HG03064 (cell line): Measurements from ENCODE around the gene PRELID2.
"Not testable (repeated sequence)": the region's sequence is repeated elsewhere in the genome, so short reads cannot be mapped to it uniquely, and the experiment has no call there.

Experiments
- ATAC-seq: cut with Tn5 transposase; IDR thresholded peaks from one replicate; pipeline ENCODE4 v1.9.1; 2021; ENCODE audit warnings: low read depth; ENCODE audit not compliant: unreplicated experiment

PRELID2 gene

DNA sequence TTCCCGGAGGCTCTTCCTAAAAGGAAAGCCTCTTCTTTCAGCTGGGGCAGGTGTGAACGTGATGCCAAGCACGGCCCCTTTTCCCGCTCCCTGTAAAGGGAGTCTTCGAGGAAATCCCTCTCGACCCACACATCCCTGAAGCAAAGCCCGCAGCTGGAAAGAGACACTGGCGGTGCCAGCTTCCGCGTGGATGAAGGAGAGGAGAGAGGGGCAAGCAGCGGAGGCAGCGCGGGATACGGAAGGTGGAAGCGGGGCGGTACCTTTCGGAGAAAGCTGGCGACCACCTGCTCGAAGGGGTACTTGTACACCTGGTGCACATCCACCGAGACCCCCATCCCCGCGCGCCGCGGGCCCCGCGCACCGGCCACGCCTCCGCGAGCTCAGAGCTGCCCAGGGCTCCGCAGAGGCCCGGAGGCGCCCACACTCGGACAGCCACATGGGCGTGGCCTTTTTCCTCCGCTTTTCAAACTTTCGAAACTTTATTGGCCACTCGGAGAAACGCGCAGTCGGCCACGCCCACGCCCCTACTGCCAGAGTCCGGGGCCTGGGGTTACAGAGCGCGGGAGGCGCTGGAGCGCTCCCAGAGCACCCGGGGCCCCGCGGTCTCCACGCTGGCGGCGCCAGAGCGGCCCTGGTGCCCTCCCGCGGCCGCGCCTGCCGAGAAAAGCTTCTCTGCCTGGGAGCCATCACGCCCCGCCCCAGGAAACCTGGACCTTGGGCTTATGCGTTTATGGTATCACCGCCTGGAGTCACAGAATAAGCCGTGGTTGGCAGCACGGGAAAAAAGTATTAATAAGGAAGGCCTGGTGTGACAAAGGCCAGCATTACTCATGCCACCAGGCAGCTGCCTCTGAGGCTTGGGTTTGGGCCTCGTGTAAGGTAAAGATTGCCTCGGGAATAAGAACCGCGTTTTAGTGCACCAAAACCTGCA, at the start of gene PRELID2:
TSS of gene PRELID2 (minus strand) at position 426 of the 931 bp plus-strand sequence. CDS start at position 335, 91 bp downstream.
- ATAC-seq: peak; percentile 80

DNA sequence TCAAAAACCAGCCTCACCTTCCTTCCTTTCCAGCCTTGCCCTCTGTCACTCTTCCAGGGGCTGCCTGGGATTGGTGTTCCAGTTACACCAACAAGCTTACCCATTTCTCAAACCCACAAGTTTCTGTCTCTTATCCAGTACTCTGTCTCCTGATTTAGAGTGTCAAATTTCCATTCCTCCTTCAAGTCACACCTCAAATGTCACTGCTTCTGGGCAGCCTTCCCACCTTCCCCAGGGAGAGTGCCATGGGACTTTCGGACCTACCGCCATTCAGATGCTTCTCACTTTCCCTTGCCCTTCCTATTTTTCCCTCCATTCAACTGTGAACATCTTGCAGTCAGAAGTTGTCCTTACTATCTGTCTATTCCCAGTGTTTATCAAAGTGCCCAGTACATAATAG, 39.6 kb upstream of the PRELID2 start:
- ATAC-seq: no peak

DNA sequence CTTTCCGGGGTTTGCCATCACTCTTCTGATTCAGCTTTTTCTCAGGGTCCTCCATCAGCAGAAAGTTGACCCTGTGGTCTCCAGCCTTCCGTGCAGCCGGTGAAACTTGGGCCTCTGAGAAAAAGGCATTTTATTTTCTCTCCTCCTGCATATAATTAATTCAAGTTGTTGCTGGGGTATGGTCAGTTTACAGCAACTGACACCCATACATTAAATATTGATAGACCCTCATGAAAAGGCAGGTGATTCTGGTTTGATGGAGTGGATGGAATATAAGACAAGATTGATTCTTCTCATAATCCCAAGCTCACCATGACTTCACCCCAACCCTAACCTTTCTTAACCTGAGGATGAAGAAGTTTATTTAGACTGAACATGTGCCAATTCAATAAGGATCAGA, 37.8 kb upstream of the PRELID2 start, which contains the start of gene GRXCR2:
TSS of gene GRXCR2 (minus strand) at position 101 of the 400 bp plus-strand sequence. CDS start at position 55, 46 bp downstream.
- ATAC-seq: no peak

DNA sequence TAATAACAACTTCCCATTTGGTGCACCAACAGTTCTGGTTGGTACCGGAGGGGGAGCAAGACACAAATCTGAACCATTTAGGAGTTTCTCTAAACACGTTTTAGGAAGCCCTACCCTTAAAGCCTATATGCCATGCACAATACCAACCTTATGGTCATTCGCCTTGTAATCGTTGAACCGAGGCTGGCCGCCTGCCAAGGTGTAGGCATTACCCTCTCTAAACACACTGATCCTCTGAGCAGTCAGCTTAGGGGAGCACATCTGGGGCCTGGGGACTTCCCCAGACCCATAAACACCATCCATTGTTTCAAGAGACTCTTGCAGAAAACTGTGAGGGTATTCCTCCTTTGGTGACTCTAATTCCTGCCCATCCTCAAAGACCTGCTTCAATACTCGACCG, 37.3 kb upstream of the PRELID2 start:
- ATAC-seq: no peak

DNA sequence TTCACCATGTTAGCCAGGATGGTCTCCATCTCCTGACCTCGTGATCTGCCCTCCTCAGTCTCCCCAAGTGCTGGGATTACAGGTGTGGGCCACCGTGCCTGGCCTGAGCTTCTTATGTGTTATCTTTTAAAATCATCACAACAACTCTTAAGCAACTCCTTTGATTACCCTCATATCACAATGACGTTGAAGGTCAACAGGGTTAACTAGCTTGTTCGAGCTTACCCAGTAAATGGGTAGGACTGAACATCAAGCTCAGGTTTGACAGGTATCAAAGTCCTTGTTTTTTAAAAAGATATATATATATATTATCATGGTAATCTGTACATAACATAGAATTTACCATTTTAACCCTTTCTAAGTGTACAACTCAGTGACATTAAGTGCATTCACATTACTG, 34.6 kb upstream of the PRELID2 start:
- ATAC-seq: no peak

DNA sequence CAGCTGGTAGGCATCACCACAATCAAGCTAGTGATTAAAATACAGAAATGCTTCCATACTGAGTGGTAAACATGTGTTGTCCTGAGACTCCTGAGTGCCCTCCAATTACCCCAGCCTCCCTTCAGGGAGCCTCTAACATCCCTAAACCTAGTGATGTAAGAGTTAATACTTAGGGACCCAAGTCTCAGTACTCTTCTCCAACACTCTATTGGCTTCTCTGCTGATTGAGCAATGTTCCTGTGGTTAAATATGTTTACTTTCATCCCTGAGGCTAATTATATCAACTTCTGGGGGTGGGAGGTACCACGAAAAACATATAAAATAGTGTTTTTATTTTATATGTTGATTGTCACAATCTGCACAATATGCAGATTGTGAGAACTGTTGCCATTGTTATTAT, 32.7 kb upstream of the PRELID2 start:
- no peak for ATAC-seq

DNA sequence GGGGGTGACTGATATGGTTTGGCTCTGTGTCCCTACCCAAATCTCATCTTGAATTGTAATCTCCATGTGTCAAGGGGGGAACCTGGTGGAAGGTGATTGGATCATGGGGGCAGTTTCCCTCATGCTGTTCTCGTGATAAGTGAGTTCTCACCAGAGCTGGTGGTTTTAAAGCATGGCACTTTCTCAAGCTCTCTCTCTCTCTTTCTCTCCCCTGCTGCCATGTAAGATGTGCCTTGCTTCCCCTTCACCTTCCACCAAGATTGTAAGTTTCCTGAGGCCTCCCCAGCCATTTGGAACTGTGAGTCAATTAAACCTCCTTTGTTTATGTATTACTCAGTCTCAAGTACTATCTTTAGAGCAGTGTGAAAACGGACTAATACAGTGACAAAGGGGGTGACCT, 29.3 kb upstream of the PRELID2 start:
- ATAC-seq: not testable (repeated sequence)

DNA sequence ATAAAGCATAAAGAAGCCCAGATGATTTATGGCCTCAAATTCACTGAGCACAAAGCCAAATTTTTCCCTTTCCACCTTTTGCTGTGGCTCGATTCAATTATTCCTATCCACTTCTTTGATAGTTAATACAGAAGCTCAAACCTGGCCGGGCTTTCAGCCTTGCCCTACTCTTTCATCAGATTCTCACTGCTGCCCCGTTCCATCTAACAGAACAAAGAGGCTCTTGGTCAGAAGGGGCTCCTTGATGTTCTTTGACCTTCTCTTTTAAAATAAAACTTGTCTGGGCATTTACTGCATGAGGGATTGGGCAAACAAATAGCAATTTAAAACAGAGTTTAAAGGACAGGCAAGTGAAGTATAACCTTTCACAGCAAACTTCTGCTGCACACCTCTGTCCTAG, 27.9 kb upstream of the PRELID2 start:
- no peak for ATAC-seq

DNA sequence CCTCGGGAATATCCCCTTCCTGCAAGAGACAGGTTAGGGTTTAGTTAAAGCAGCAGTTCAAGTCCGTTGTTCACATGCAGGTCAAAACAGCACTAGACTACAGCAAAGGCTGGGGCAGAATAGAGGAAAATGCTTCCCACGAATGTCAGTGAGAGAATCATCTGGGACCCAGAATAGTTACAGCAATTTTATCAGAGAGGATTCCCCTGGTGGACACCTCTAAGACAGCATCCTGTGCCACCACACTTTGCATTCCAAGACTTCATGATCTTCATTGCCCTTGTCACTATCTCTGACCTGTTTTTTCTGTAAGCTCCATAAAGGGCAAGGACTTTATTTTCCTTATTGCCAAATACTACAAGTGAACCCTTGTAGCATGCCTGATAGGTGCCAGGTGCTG, 24.8 kb upstream of the PRELID2 start:
- no peak for ATAC-seq

DNA sequence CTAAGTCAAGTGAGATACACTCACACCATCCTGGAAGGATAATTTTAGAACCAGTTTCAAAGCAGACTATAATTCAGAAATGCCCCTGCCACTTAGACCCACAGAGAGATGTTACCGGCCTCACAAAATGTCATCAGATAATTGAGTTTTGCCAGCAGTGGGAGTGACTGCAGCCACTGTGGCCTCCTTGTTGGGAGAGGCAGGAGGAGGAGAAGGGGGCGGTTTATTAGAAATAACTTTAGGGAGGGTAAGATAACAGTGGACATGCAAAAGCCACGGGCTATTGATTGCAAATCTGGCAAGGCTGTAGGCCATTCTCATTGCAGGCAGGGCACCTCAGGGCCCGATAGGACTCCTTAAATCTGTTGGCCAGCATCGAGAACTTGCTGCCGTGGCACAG, 24.3 kb upstream of the PRELID2 start:
- ATAC-seq: no peak

DNA sequence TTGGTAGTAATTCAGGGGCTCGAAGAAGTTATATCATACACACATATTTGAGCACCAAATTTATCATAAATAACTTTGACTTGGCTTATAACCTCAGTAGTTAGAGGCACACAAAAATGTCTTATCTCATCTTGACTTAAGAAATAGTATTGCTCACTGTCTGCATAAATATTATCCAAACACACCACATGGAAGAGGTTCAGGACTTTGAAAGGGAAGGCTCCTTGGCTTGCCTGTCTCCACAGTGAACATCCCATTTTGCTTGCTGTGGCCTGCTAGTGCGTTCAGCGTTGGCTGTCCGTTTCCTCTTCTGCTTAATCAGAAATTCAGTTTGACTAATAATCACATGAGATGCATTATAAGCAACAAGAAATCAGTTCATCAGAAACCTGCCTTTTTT, 23.8 kb upstream of the PRELID2 start:
- ATAC-seq: no peak

DNA sequence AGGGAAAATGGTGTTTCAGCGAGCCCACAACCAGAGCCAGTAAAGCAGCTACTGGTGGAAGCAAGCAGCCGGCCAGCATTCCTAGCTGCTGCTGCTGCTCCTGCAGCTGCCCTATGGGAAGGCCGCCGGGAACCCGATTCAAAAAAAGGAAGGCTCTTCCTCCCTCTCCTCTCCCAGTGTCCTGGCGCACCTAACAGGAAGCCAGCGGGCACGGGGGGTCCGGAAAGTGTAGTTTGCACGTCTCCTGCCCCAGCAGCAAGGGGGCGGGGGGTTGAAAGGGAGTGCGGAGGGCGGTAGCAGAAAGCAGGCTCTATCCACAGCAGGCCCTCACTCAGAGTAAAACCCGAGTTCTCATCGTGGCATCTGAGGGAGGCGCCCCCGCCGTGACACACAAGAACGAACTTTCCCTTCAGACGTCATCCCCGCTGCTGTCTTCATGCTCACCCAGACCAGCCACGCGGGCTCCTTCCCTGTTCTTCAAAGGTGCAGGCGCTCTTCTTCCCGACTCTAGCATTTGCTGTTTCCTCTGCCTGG, 21.2 kb upstream of the PRELID2 start:
- ATAC-seq: no peak

DNA sequence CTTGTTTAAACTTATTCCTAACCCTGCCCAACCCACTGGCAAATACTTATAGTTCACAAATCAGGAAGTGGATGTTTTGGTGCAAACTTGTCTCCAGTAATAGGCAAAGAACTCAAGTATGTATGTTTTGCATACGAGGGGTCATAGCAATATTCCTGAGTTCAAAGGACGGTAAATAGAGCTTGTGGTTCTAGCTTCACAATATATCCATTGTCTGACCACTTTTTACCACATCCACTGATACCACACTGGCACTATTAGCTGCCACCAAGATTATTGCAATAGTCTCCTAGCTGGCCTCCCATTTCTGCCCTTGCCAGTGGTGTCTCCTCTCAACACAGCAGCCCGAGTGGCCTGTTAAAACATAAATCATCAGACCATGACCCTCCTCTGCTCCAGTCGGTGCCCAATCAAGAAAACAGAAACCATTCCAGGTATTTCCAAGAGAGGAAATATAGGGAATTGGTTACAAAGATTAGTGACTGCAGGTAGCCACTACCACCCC, 20.7 kb upstream of the PRELID2 start:
- ATAC-seq: no peak

DNA sequence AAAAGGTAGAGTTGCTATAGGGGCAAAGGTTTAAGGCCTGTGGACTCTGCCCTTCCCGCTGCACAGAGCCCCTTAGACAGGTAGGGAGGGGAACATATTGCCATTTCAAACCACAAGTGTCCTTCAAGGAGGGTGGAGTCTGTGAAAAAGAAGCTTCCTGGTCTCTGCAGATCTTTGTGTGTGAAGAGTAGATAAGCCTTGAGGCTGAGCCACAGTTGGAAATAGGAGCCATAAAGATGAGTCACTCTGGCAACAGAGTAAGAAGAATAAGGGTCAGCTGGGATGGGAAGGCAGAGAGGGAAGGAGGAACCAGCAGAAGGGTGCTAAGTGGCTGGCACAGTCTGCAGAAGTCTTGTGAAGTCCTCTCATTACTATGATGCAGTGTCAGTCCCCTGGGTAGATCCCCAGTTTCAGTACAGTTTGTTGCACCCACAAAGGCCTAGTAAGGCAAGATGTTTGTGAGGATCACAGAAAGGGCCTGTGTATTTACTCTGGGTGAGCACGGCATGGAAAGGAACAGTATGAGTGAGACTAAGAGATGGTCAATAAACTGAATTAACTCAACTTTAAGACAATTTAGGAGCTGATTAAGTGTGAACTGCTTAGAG, 19.6 kb upstream of the PRELID2 start:
- no peak for ATAC-seq

DNA sequence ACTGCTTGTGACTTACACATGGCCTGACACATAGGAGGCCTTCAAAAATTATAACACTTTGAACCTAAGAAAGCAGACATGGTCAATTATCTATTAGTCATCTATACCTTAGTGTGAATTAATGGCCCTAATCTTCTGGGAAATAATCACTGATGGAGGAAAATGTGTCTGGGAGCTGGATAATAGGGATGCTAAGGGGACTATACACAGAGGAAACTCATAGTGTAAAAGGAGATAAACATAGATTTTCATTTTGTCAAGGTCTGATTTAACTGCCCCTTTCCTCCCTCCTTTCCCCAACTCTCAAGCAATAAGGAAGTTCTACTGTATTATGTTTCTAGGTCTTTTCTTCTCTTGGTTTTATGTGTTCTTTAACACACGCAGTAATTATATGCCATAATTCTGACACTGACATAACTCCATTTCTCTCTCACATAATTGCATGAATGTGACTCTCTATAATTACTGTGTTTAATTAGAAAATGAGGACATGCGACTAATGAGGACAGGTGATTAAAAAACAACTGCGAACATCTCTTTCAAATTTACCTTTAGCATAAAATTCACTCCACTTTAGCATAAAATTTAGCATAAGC, 18.7 kb upstream of the PRELID2 start:
- no peak for ATAC-seq

DNA sequence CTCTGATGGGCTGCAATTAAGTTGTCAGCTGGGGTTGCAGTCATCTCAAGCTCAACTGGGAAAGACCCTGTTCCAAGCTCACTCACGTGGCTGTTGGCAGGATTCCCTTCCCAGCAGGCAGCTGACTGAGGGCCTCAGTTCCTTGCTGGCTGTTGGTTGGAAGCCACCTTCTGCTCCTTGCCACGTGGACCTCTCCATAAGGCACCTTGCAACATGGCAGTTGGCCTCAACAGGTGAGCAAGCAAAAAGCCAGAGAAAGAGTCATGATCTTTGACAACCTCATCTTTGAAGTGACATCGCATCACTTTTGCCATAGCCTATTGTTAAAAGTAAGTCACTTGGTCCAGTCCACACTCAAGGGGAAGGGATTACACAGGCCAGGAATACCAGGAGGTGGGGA, 17.8 kb upstream of the PRELID2 start:
- no peak for ATAC-seq

DNA sequence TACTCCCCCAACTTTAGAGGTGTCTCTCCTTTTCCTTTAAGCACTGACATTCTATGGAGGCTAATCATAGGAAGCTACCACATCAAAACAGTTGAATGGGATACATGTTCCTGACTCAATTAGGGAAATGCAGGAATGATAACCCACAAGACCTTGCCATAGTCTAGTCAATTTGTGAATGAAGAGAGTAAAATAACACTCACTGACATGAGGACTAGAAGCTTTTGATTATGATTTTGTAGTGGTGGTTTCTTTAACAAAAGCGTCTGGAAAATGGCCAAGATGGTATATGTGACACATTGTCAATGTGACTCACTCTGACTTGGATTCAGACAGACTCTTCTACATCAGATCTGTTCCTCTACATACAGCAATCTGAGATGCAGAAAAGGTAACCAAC, 13.7 kb upstream of the PRELID2 start:
- no peak for ATAC-seq

DNA sequence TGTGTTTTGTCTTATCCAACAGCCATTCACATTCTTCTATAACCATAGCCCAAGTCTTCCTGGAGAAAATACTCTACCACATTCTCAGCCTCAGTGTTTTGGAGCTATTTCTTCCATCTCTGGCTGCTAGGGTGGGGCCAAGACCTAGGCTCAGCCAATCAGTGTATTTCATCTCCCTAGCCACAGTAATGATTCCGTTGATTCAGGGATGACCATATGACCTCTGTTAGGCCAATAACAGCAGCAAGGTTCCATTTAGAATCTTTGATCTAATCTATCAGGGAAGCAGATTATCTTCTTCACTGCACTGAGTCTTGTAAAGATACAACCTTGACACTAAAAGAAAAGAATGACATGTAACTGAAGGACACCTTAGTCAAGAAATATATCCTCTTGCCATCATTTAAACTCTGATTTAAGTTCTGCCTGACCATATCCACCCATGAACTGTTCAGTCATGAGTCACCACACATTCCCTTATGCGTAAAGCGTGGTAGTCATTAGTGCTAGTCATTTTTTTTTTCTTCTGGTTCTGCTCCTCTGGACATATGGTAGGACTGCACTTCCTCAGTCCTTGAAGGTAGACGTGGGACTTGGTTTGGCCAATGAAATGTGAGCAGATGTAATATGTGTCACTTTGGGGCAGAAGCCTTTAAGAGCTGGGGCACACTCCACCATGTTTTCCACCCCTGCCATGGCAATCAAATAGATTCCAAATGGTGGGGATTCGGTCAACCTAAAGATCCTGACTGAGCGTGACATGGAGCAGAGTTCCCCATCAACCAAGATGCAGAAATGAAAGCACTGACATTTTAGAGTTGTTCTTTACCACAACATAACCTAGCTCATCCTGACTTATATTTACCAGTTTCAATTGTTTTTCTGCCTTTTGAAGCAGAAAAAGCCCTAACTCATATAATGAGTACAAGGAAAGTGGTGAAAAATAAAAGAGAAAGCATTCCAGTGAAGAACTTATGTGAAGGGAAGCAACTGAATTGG, 12.7 kb upstream of the PRELID2 start:
- no peak for ATAC-seq

DNA sequence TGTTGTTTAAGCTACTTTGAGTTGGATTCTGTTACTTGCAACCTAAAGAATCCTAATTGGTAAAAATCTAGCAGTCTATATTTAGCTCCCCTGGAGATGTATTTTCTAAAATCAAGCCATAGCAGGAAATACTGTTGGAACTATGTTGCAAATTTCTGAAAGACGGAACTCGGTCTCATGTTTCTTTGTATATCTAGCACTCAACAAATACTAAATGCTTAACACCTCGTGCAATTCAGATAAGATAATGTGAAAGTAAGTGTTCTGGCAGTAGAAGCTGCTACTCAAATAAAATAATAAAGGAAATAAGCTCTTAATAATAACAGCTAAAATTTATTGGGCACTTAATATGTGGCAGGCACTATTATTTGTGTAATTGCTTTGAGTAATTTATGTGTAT, 10.9 kb upstream of the PRELID2 start:
- no peak for ATAC-seq

DNA sequence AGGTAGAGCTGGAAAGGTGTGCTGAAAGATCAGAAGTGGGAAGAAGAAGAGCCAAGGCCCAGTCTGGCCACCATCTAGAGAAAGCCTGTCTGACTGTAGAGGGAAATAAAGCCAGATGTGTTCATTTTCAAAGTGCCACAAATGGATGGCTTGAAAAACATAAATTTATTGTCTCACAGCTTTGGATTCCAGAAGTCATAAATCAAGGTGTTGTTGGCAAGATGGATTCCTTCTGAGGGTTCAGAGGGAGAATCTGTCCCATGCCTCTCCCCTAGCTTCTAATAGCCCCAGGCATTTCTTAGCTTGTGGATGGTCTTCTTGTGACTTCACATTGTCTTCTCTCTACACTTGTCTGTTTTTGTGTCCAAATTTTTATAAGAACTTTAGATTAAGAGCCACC, 6.2 kb upstream of the PRELID2 start:
- no peak for ATAC-seq
